Measurements from ENCODE around the gene FAR2.
"Not testable (repeated sequence)": the region's sequence is repeated elsewhere in the genome, so short reads cannot be mapped to it uniquely, and the experiment has no call there.

The FAR2 gene

GRCh38 chr12:29234965-29235626 is 86.0 kb downstream of the FAR2 start:
- no peak for DNase-seq (ENCODE audit: low read depth)

DNA sequence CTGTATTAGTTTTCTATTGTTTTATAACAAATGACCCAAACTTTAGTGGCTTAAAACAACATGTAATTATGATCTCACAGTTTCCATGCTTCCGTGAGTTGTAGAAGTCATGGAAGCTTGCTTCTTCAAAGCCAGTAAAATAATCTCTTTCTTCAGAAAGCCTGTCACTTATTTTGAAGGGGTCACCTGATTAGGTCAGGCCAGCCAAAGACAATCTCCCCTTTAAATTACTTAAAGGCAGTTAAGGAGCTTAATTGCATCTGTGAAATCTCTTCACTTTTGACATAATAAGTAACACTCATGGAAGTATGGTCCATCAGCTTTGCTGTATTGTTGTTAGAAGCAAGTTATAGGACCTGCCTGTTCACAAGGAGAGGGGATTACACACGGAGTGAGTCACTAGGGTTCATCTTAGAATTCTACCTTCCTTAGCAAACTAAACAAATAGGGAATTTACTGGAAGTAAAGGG is 89.8 kb downstream of the FAR2 start:
- no peak for DNase-seq (ENCODE audit: low read depth)

DNA sequence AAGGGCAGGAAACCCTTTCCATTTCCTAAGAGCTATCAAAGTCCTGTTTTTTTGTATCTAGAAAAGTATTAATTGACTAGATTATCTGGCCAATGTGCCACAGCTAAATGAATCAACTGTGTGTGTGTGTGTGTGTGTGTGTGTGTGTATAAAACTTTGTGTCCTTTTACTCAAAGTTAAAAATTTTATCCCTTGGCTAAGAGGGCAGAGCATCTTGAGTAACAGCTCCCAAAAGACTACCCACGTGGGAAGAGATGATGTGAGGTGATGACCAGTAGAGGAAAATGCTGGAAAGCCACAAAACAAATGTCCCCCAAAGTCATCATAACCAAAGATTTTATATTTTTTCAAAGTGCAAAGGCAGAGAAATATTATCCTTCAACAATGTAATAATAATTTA is 90.3 kb downstream of the FAR2 start:
- DNase-seq (ENCODE audit: low read depth) = no peak

DNA sequence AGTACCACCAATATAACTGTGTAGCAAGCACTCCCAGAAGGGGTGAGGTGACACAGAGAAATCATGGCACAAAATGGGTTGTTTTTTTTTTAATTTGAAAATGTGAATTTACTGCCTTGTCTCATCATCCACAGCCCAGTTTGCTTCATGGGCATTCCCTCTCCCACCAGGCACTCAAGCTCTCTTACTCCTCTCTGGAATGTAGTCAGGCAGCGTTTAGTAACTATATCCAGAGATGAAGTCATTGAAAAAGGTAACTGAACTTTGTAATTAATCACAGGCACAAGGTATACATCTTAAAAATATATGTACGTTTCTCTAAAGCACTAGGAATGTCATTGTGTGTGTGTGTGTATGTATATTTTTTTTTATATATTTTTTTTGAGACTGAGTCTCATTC is 91.4 kb downstream of the FAR2 start:
- no peak for DNase-seq (ENCODE audit: low read depth)

DNA sequence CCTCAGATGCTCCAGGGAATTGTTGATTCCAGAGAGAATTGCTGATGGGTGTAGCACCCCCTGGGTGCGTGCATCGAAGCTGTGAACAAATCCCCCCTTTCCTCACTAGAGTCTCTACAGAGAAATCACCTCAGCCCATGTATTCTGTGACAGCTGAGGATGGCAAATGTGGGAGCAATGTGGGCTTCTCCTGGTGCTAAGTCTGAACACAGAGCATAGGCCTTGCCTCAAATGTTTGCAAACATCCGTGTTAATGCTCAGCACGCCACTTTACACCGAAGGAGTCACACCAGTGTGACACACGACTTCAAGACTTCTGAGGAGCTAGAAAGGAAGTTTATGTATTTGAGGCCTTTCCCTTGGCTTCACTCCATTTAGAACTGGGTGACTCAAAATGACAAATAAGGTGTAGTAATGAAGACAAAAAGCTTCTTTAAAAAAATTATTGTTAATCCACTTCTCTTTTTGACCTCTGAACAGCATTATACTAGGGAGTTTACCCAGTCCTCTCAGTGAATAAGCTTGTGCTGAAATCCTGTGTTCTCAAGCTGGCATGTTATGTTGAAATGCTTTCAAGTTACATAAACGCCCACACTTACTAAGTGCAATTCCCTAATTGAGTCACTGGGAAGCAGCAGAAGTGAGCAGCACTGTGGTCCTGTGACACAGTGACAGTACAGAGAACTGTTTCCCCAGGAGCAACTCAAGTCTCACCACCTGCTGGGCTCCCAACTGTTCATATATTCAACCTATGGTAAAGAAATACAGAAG is 92.9 kb downstream of the FAR2 start:
- no peak for DNase-seq (ENCODE audit: low read depth)

- DNase-seq (ENCODE audit: low read depth) = no peak
Observed at GRCh38 chr12:29242921-29243431, 93.9 kb downstream of the FAR2 start.

DNA sequence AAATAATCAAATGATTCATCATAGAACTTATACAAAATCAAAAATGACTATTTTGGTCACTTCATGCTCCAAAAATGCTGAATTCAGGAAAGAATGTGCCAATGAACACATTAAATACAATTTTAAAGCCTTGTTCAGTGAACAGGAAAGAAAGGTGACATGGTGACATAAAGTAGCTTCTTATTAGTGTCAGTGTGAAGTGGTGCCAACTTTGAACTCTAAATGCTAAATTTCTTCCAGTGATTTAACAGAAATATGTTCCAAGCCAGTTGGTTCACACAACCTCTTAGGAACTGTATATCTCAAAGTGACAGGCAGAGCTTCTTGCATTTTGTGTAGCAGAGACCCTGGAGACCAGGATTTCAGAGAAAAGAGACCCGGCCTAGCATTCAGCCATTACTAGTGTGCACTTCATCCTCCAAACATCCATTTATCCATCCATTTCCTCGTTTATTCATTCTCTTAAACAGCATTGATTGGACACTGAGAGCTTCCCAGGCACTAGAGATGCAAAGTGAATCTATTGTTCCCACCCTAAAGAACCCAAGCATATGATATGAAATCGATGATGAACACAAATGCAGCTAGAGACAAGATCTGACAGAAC is 95.2 kb downstream of the FAR2 start:
- no peak for DNase-seq (ENCODE audit: low read depth)

GRCh38 chr12:29245246-29245645 is 96.2 kb downstream of the FAR2 start:
- no peak for DNase-seq (ENCODE audit: low read depth)

DNA sequence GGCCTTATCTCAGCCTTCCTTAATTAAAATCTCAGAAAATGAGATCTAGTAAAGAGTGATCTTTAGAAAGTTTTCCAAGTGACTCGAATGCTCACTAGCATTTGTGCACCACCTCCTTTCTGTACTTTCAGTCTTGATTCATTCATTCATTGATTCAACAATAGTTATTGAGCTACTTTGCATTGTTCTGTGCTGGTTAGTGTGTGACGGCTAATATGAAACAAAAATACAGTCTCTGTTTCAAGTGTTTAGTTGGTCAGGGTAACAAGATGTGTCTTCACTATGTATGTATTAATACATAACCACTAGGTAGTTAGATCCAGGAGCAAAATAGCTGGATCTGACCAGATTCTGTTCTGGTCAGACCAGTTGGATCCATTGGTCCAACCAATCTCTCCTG is 100.9 kb downstream of the FAR2 start:
- DNase-seq (ENCODE audit: low read depth) = no peak

GRCh38 chr12:29253906-29254625 is 105.0 kb downstream of the FAR2 start:
- no peak for DNase-seq (ENCODE audit: low read depth)

- DNase-seq (ENCODE audit: low read depth) = no peak
Observed at GRCh38 chr12:29255042-29255441, 106.0 kb downstream of the FAR2 start.

DNA sequence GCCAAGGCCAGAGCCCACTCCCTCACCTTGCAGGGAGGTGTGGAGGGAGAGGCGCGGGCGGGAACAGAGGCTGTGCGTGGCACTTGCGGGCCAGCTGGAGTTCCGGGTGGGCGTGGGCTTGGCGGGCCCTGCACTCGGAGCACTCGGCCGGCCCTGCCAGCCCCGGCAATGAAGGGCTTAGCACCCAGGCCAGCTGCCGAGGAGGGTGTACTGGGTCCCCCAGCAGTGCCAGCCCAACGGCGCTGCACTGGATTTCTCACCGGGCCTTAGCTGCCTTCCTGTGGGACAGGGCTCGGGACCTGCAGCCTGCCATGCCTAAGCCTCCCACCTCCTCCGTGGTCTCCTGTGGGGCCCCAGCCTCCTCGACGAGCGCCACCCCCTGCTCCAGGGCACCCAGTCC is 107.5 kb downstream of the FAR2 start:
- DNase-seq (ENCODE audit: low read depth) = no peak

DNA sequence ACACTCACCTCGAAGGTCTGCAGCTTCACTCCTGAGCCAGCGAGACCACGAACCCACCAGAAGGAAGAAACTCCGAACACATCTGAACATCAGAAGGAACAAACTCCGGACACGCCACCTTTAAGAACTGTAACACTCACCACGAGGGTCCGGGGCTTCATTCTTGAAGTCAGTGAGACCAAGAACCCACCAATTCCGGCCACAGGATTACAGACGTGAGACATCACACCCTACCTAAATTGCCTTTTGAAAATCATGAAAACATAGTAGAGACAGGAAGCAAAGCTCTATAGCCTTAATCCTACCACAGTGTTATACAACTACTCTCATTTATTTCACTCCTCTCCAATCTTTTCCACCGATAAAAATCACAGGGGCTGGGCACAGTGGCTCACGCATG is 108.6 kb downstream of the FAR2 start:
- DNase-seq (ENCODE audit: low read depth) = not testable (repeated sequence)

- no peak for DNase-seq (ENCODE audit: low read depth)
Observed at GRCh38 chr12:29264424-29264823, 115.3 kb downstream of the FAR2 start.

- DNase-seq (ENCODE audit: low read depth) = no peak
Observed at GRCh38 chr12:29269706-29270408, 120.8 kb downstream of the FAR2 start.

DNA sequence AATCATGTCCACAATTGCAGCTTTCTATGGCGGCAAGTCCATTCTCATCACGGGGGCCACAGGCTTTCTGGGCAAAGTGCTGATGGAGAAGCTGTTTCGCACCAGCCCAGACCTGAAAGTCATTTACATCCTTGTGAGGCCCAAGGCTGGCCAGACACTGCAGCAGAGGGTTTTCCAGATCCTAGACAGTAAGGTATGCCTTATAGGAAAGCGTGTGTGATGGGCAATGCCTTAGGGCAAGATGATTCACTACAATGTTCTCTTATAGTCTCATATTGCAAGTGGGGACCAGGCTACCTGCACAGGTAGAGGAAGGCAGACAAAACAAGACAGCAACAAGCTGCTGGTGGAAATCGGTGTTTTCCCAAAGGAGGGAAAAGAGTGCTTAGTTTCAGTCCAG is 121.4 kb downstream of the FAR2 start:
- DNase-seq (ENCODE audit: low read depth) = no peak

DNA sequence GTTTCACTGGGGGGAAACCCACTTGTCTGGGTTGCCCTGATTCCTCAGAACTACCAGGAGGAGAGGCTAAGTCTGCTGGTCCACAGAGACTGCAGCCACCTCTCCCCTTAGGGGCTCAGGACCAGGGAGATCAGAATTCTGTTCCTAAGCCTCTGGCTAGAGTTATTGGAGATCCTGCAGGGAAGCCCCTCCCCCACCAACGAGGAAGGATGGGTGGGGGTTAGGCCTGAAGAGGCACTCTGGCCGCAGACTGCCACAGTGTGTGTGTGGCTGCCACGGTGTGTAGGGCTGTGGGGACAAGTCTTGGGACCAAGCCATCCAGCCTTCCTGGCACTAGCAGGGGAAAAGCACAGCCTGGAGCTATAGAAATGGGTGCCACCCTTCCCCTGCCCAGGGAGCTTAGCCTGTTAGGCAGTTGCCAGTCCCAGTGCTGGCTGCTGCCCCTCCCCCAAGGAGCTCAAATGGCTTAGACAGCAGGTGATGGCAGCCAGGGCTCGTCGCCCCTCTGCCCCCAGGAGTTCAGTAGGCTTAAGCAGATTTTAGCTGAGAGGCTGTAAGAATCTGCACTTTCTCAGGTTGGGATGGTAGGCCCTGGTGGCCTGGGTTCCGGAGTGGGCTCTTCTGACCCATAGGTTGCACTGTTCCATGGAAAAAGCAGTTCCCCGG is 124.2 kb downstream of the FAR2 start:
- no peak for DNase-seq (ENCODE audit: low read depth)

DNA sequence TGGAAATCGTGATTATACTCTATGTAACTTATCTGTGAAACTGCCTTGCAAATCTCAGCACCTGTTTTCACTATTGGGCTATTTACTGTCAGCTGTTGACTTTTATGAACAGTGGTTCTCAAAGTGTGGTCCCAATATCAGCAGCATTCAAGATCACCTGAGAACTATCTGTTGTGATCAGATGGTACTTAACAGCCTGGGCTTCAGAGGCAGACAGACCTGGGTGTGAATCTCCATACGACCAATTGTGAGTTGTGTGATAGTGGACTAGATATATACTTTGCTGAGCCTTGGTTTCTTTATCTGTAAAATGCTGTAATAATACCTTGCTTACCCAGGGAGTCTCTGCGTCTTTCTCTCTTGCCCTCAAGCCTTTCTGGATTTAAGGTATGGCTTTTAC is 126.8 kb downstream of the FAR2 start:
- no peak for DNase-seq (ENCODE audit: low read depth)

GRCh38 chr12:29277231-29277630 is 128.2 kb downstream of the FAR2 start:
- DNase-seq (ENCODE audit: low read depth) = no peak

- DNase-seq (ENCODE audit: low read depth) = no peak
Observed at GRCh38 chr12:29278673-29279420, 129.8 kb downstream of the FAR2 start.
